Stimulated activated CD8-positive, alpha-beta memory T cell treated with anti-CD3 and anti-CD28 coated beads, Interleukin-7, amount 100 ng/mL, for 48 hours (primary cell): Measurements from ENCODE around the gene CEACAM3.
"Not testable (repeated sequence)": the region's sequence is repeated elsewhere in the genome, so short reads cannot be mapped to it uniquely, and the experiment has no call there.

Experiments
- DNase-seq, 2 donors: peaks; one replicate each; pipeline ENCODE4 v3.0.0-alpha.2; 2020; ENCODE audit warnings: low read depth in 1 of 2; ENCODE audit errors: extremely low read depth in 1 of 2

CEACAM3 gene

GRCh38 chr19:41796362-41796761, at the start of gene CEACAM3:
CEACAM3 (plus strand) TSS chr19:41796587; CDS start chr19:41796678, 91 bp downstream.
- DNase-seq: no peak

- peak; percentile 8 to 16 for DNase-seq
Observed at GRCh38 chr19:41746593-41747227, 49.7 kb upstream of the CEACAM3 start.

- DNase-seq: no peak
Observed at GRCh38 chr19:41748012-41748411, 48.4 kb upstream of the CEACAM3 start.

- DNase-seq: not testable (repeated sequence)
Observed at GRCh38 chr19:41750248-41751134, 45.9 kb upstream of the CEACAM3 start.

GRCh38 chr19:41753159-41753558, 43.2 kb upstream of the CEACAM3 start:
- DNase-seq: peak; percentile 33 to 54

GRCh38 chr19:41753936-41754529, 42.4 kb upstream of the CEACAM3 start:
- DNase-seq: peak in 1 of 2 donors; percentile 49

GRCh38 chr19:41755328-41755913, 41.0 kb upstream of the CEACAM3 start, which contains the start of gene CEACAM6:
CEACAM6 (plus strand) TSS chr19:41755530; CDS start chr19:41755639, 109 bp downstream.
- no peak for DNase-seq

GRCh38 chr19:41758846-41759245, 37.5 kb upstream of the CEACAM3 start:
- no peak for DNase-seq

- no peak for DNase-seq
Observed at GRCh38 chr19:41767115-41767514, 29.3 kb upstream of the CEACAM3 start.

- not testable (repeated sequence) for DNase-seq
Observed at GRCh38 chr19:41768105-41768504, 28.3 kb upstream of the CEACAM3 start.

- DNase-seq: no peak
Observed at GRCh38 chr19:41769608-41770007, 26.8 kb upstream of the CEACAM3 start.

GRCh38 chr19:41771410-41771809, 25.0 kb upstream of the CEACAM3 start:
- no peak for DNase-seq

- DNase-seq: peak in 1 of 2 donors; percentile 44
Observed at GRCh38 chr19:41774515-41774980, 21.8 kb upstream of the CEACAM3 start.

- DNase-seq: no peak
Observed at GRCh38 chr19:41776700-41777099, 19.7 kb upstream of the CEACAM3 start.

GRCh38 chr19:41783612-41784011, 12.8 kb upstream of the CEACAM3 start:
- no peak for DNase-seq

- no peak for DNase-seq
Observed at GRCh38 chr19:41784312-41784711, 12.1 kb upstream of the CEACAM3 start.

GRCh38 chr19:41784743-41785142, 11.6 kb upstream of the CEACAM3 start:
- DNase-seq: no peak

GRCh38 chr19:41785653-41786052, 10.7 kb upstream of the CEACAM3 start:
- peak; percentile 28 to 52 for DNase-seq

GRCh38 chr19:41787055-41787454, 9.3 kb upstream of the CEACAM3 start:
- DNase-seq: no peak

GRCh38 chr19:41788518-41788917, 7.9 kb upstream of the CEACAM3 start:
- DNase-seq: not testable (repeated sequence)

- DNase-seq: not testable (repeated sequence)
Observed at GRCh38 chr19:41789053-41789452, 7.3 kb upstream of the CEACAM3 start.
